Activated CD4-positive, alpha-beta memory T cell treated with anti-CD3 and anti-CD28 coated beads for 36 hours (primary cell): ENCODE measurements around the gene CLN3. TPM values are rescaled to one million over a fixed set of nuclear protein-coding genes. Genes with fewer than 3 reads are reported as not detected.

Experiments used
- CTCF ChIA-PET: fragments of 350-600 bp; sonication (Branson Sonifier 250); formaldehyde crosslinking; loops from one replicate; lab custom pipeline; 2021; ENCODE audit warnings: antibody characterized with exemption, inconsistent platforms; lab: Charles Lee
- POLR2A ChIA-PET: fragments of 350-600 bp; sonication (Branson Sonifier 250); formaldehyde crosslinking; loops from one replicate; lab custom pipeline; 2021; ENCODE audit warnings: antibody characterized with exemption; lab: Charles Lee
- DNase-seq: peaks from one replicate; pipeline ENCODE4 v3.0.0-alpha.2; 2020
- H3K27ac Mint-ChIP-seq: one replicate; pipeline ENCODE4 v1.8.0; 2021; ENCODE audit warnings: mixed read lengths
- H3K27me3 Mint-ChIP-seq: one replicate; pipeline ENCODE4 v1.8.0; 2021; ENCODE audit warnings: mixed read lengths
- H3K36me3 Mint-ChIP-seq: one replicate; pipeline ENCODE4 v1.8.0; 2021; ENCODE audit warnings: mixed read lengths
- H3K4me1 Mint-ChIP-seq: one replicate; pipeline ENCODE4 v1.8.0; 2021; ENCODE audit warnings: low read depth, mixed read lengths
- H3K4me3 Mint-ChIP-seq: one replicate; pipeline ENCODE4 v1.8.0; 2021; ENCODE audit warnings: mild to moderate bottlenecking, mixed read lengths
- H3K9me3 Mint-ChIP-seq: one replicate; pipeline ENCODE4 v1.8.0; 2021; ENCODE audit warnings: mixed read lengths
- intact Hi-C: fragments of 100-400 bp; cut with micrococcal nuclease; formaldehyde crosslinking; loops from one replicate; pipeline ENCODE4 v1.15.1; 2023
- total RNA-seq, 2 experiments: library from RNA; stranded (reverse); gene quantifications; one replicate each; pipeline ENCODE4 v1.2.3, GENCODE V29; 2021

CLN3 gene
- 10 to 100 TPM; 17.0 to 17.4 TPM for total RNA-seq

GRCh38 chr16:28491970-28492474 lies at the start of gene CLN3:
Gene CLN3, minus strand, starts transcription at chr16:28492074. Its CDS starts 315 bp downstream, at chr16:28491759.
- CTCF ChIA-PET, result interaction anchor here (0.8 to 1.1 kb wide), 3 partner anchors 62 to 74 kb away, joined by 3 to 5 read pairs (median 3); partner anchors contain the start of gene SGF29
- peak within 1 kb of the TSS; percentile 100 for H3K27ac Mint-ChIP-seq
- peaks cover 11% of the 10 kb centered on the region for H3K36me3 Mint-ChIP-seq
- intact Hi-C loops, result no loop called here
- DNase-seq, result peak; percentile 93
- peaks cover 62% of the 10 kb centered on the region for H3K4me1 Mint-ChIP-seq
- H3K27me3 Mint-ChIP-seq, result no peaks in the 10 kb centered on the region
- H3K9me3 Mint-ChIP-seq, result no peaks in the 10 kb centered on the region
- POLR2A ChIA-PET, result interaction anchor here (0.6 to 0.7 kb wide), 4 partner anchors 12 to 1856 kb away, joined by 3 to 4 read pairs (median 4); partner anchors contain the start of gene NUPR1
- H3K4me3 Mint-ChIP-seq, result peak within 1 kb of the TSS; percentile 95

- Mint-ChIP-seq H3K36me3 (no peaks in the 10 kb centered on the region), H3K27me3 (no peaks in the 10 kb centered on the region), H3K4me3 (no peak overlapping the region), H3K4me1 (peaks cover 11% of the 10 kb centered on the region), H3K9me3 (no peaks in the 10 kb centered on the region), H3K27ac (no peak overlapping the region)
- intact Hi-C loops, result no loop called here
- ChIA-PET CTCF (interaction anchor here (0.6 kb wide), 1 partner anchor 314 kb away, joined by 5 read pairs; no protein-coding TSS in a partner anchor), POLR2A (no interaction called here)
- DNase-seq, result no peak
These were observed 48.5 kb upstream of the CLN3 start for GRCh38 chr16:28540346-28540745.

GRCh38 chr16:28538733-28539596 lies 47.1 kb upstream of the CLN3 start, which contains the start of gene NUPR1:
Gene NUPR1, minus strand, starts transcription at chr16:28538974. Its CDS starts 67 bp downstream, at chr16:28538907.
- Mint-ChIP-seq H3K36me3 (no peaks in the 10 kb centered on the region), H3K9me3 (no peaks in the 10 kb centered on the region), H3K4me3 (no peak within 1 kb of the TSS), H3K4me1 (peaks cover 24% of the 10 kb centered on the region), H3K27ac (no peak within 1 kb of the TSS), H3K27me3 (no peaks in the 10 kb centered on the region)
- DNase-seq, result no peak
- ChIA-PET POLR2A (interaction anchor here (0.6 kb wide), 1 partner anchor 47 kb away, joined by 4 read pairs; the partner anchor contains the start of gene CLN3), CTCF (interaction anchor here (0.7 kb wide), 1 partner anchor 300 kb away, joined by 3 read pairs; no protein-coding TSS in a partner anchor)
- intact Hi-C loops, result no loop called here

- ChIA-PET POLR2A (interaction anchor here (0.6 kb wide), 1 partner anchor 46 kb away, joined by 4 read pairs; the partner anchor contains the start of gene CLN3), CTCF (no interaction called here)
- H3K4me1 Mint-ChIP-seq, result peaks cover 27% of the 10 kb centered on the region
- H3K4me3 Mint-ChIP-seq, result no peak overlapping the region
- no peak overlapping the region for H3K27ac Mint-ChIP-seq
- no peaks in the 10 kb centered on the region for H3K27me3 Mint-ChIP-seq
- H3K9me3 Mint-ChIP-seq, result no peaks in the 10 kb centered on the region
- H3K36me3 Mint-ChIP-seq, result no peaks in the 10 kb centered on the region
- intact Hi-C loops, result no loop called here
- no peak for DNase-seq
These were observed 46.3 kb upstream of the CLN3 start for GRCh38 chr16:28537964-28538732.

GRCh38 chr16:28537076-28537475 lies 45.2 kb upstream of the CLN3 start:
- Mint-ChIP-seq H3K4me1 (peaks cover 23% of the 10 kb centered on the region), H3K4me3 (no peak overlapping the region), H3K9me3 (no peaks in the 10 kb centered on the region), H3K27ac (no peak overlapping the region), H3K27me3 (no peaks in the 10 kb centered on the region), H3K36me3 (no peaks in the 10 kb centered on the region)
- intact Hi-C loops, result no loop called here
- CTCF ChIA-PET, result no interaction called here
- POLR2A ChIA-PET, result no interaction called here
- DNase-seq, result no peak

GRCh38 chr16:28534542-28535373 lies 42.9 kb upstream of the CLN3 start:
- Mint-ChIP-seq H3K27me3 (no peaks in the 10 kb centered on the region), H3K9me3 (no peaks in the 10 kb centered on the region), H3K27ac (peak overlapping the region; percentile 56), H3K4me3 (no peak overlapping the region), H3K36me3 (no peaks in the 10 kb centered on the region), H3K4me1 (peaks cover 23% of the 10 kb centered on the region)
- no peak for DNase-seq
- CTCF ChIA-PET, result interaction anchor here (0.6 kb wide), 1 partner anchor 21 kb away, joined by 3 read pairs; no protein-coding TSS in a partner anchor
- POLR2A ChIA-PET, result no interaction called here
- intact Hi-C loops, result no loop called here

GRCh38 chr16:28532940-28533647 lies 41.2 kb upstream of the CLN3 start:
- Mint-ChIP-seq H3K4me1 (peaks cover 23% of the 10 kb centered on the region), H3K27ac (no peak overlapping the region), H3K27me3 (no peaks in the 10 kb centered on the region), H3K9me3 (no peaks in the 10 kb centered on the region), H3K4me3 (no peak overlapping the region), H3K36me3 (no peaks in the 10 kb centered on the region)
- CTCF ChIA-PET, result no interaction called here
- intact Hi-C loops, result no loop called here
- POLR2A ChIA-PET, result no interaction called here
- DNase-seq, result no peak

- peaks cover 23% of the 10 kb centered on the region for H3K4me1 Mint-ChIP-seq
- no peaks in the 10 kb centered on the region for H3K27me3 Mint-ChIP-seq
- DNase-seq, result no peak
- H3K4me3 Mint-ChIP-seq, result no peak overlapping the region
- ChIA-PET CTCF (no interaction called here), POLR2A (no interaction called here)
- no peak overlapping the region for H3K27ac Mint-ChIP-seq
- intact Hi-C loops, result no loop called here
- no peaks in the 10 kb centered on the region for H3K9me3 Mint-ChIP-seq
- H3K36me3 Mint-ChIP-seq, result no peaks in the 10 kb centered on the region
These were observed 40.2 kb upstream of the CLN3 start for GRCh38 chr16:28531777-28532744.

- intact Hi-C loops, result no loop called here
- CTCF ChIA-PET, result interaction anchor here (0.9 kb wide), 1 partner anchor 17 kb away, joined by 9 read pairs; no protein-coding TSS in a partner anchor
- Mint-ChIP-seq H3K36me3 (no peaks in the 10 kb centered on the region), H3K4me3 (no peak overlapping the region), H3K27ac (no peak overlapping the region), H3K4me1 (peaks cover 11% of the 10 kb centered on the region), H3K27me3 (no peaks in the 10 kb centered on the region), H3K9me3 (no peaks in the 10 kb centered on the region)
- POLR2A ChIA-PET, result no interaction called here
- no peak for DNase-seq
These were observed 37.2 kb upstream of the CLN3 start for GRCh38 chr16:28529124-28529523.

GRCh38 chr16:28528463-28528867 lies 36.6 kb upstream of the CLN3 start:
- no peak overlapping the region for H3K4me3 Mint-ChIP-seq
- no peaks in the 10 kb centered on the region for H3K9me3 Mint-ChIP-seq
- DNase-seq, result no peak
- intact Hi-C loops, result no loop called here
- H3K27ac Mint-ChIP-seq, result no peak overlapping the region
- peaks cover 6% of the 10 kb centered on the region for H3K4me1 Mint-ChIP-seq
- ChIA-PET POLR2A (no interaction called here), CTCF (no interaction called here)
- H3K36me3 Mint-ChIP-seq, result no peaks in the 10 kb centered on the region
- H3K27me3 Mint-ChIP-seq, result no peaks in the 10 kb centered on the region
